ENCODE data around the gene DNAAF3.

The DNAAF3 gene

GRCh38 chr19:55179606-55180484 is 13.4 kb upstream of the DNAAF3 start, which contains the start of gene SYT5:
SYT5 (minus strand) TSS chr19:55180289; CDS start chr19:55179041, 1,248 bp downstream.
- peaks cover 0 to 12% (median 0%) of the 10 kb centered on the region in 11 experiments; a peak in 4 of 22 replicates for H3K9me3 ChIP-seq (replicated peaks in 1 of 11)
- peak within 1 kb of the TSS in 9 of 11 experiments; percentile 11 to 77 (median 55); a peak in 13 of 22 replicates for H3K27ac ChIP-seq
- H3K36me3 ChIP-seq = no peaks in the 10 kb centered on the region
- no peak for TF ChIP-seq Cebpa-rat (IDR thresholded peaks at IDR 0.05)
- H3K27me3 ChIP-seq = peaks cover 11 to 35% (median 22%) of the 10 kb centered on the region in 11 experiments
- H3K4me3 ChIP-seq = peak within 1 kb of the TSS; percentile 43 to 69 (median 58)
- H4K20me1 ChIP-seq = peaks cover 0 to 28% (median 9%) of the 10 kb centered on the region in 11 experiments; a peak in 18 of 22 replicates
- H3K4me1 ChIP-seq = peaks cover 18 to 34% (median 31%) of the 10 kb centered on the region in 10 experiments
- H3K4me2 ChIP-seq = peak within 1 kb of the TSS; percentile 96 to 100 (median 98)
- peak within 1 kb of the TSS in 9 of 11 experiments; percentile 24 to 73 (median 60); a peak in 13 of 22 replicates for H3K9ac ChIP-seq

- H3K4me3 ChIP-seq = peak overlapping the region; percentile 43 to 69 (median 58)
- H3K9ac ChIP-seq = peak overlapping the region in 9 of 11 experiments; percentile 24 to 73 (median 60); a peak in 17 of 22 replicates
- no peak for TF ChIP-seq Cebpa-rat (IDR thresholded peaks at IDR 0.05)
- peaks cover 18 to 42% (median 37%) of the 10 kb centered on the region in 10 experiments for H3K4me1 ChIP-seq
- no peaks in the 10 kb centered on the region for H3K36me3 ChIP-seq
- H3K9me3 ChIP-seq (replicated peaks in 1 of 11) = peaks cover 0 to 12% (median 0%) of the 10 kb centered on the region in 11 experiments; a peak in 4 of 22 replicates
- peak overlapping the region; percentile 96 to 100 (median 98) for H3K4me2 ChIP-seq
- peaks cover 14 to 35% (median 23%) of the 10 kb centered on the region in 11 experiments for H3K27me3 ChIP-seq
- peak overlapping the region in 9 of 11 experiments; percentile 38 to 77 (median 68); a peak in 17 of 22 replicates for H3K27ac ChIP-seq
- H4K20me1 ChIP-seq = peaks cover 0 to 28% (median 9%) of the 10 kb centered on the region in 11 experiments; a peak in 18 of 22 replicates
These were observed 12.6 kb upstream of the DNAAF3 start for GRCh38 chr19:55178781-55179599.

- H3K4me3 ChIP-seq = no peak overlapping the region
- peaks cover 0 to 16% (median 9%) of the 10 kb centered on the region in 11 experiments; a peak in 18 of 22 replicates for H4K20me1 ChIP-seq
- no peak overlapping the region for H3K9ac ChIP-seq
- TF ChIP-seq Cebpa-rat (IDR thresholded peaks at IDR 0.05) = no peak
- H3K4me2 ChIP-seq = 0 out of 22 replicates have a peak overlapping the region, but pooled peaks of 1 of the 11 experiments have one; percentile 6
- peaks cover 18 to 54% (median 50%) of the 10 kb centered on the region in 10 experiments for H3K4me1 ChIP-seq
- peaks cover 0 to 12% (median 0%) of the 10 kb centered on the region in 11 experiments; a peak in 4 of 22 replicates for H3K9me3 ChIP-seq (replicated peaks in 1 of 11)
- H3K36me3 ChIP-seq = no peaks in the 10 kb centered on the region
- peaks cover 36 to 47% (median 39%) of the 10 kb centered on the region in 11 experiments for H3K27me3 ChIP-seq
- no peak overlapping the region for H3K27ac ChIP-seq
These were observed 9.7 kb upstream of the DNAAF3 start for GRCh38 chr19:55176076-55176475.

GRCh38 chr19:55175117-55175867 is 8.9 kb upstream of the DNAAF3 start:
- no peak for TF ChIP-seq Cebpa-rat (IDR thresholded peaks at IDR 0.05)

GRCh38 chr19:55174425-55175116 is 8.2 kb upstream of the DNAAF3 start:
- H3K4me3 ChIP-seq = peak overlapping the region in 9 of 10 experiments; percentile 52 to 74 (median 66); a peak in 17 of 20 replicates
- H3K27ac ChIP-seq = no peak overlapping the region
- H4K20me1 ChIP-seq = peaks cover 0 to 5% (median 3%) of the 10 kb centered on the region in 11 experiments; a peak in 18 of 22 replicates
- H3K9ac ChIP-seq = no peak overlapping the region; a peak in 1 of 22 replicates
- peak overlapping the region; percentile 81 to 97 (median 91) for H3K4me2 ChIP-seq
- no peaks in the 10 kb centered on the region for H3K36me3 ChIP-seq
- peaks cover 0 to 12% (median 0%) of the 10 kb centered on the region in 11 experiments; a peak in 4 of 22 replicates for H3K9me3 ChIP-seq (replicated peaks in 1 of 11)
- H3K4me1 ChIP-seq = peaks cover 15 to 51% (median 45%) of the 10 kb centered on the region in 10 experiments
- no peak for TF ChIP-seq Cebpa-rat (IDR thresholded peaks at IDR 0.05)
- H3K27me3 ChIP-seq = peaks cover 31 to 48% (median 38%) of the 10 kb centered on the region in 11 experiments

More at GRCh38 chr19:55175117-55175867, 8.9 kb upstream of the DNAAF3 start:
- peaks cover 32 to 47% (median 39%) of the 10 kb centered on the region in 11 experiments for H3K27me3 ChIP-seq
- no peak overlapping the region for H3K4me3 ChIP-seq
- no peak overlapping the region for H3K27ac ChIP-seq
- H3K4me1 ChIP-seq = peaks cover 18 to 54% (median 49%) of the 10 kb centered on the region in 10 experiments
- peaks cover 0 to 9% (median 7%) of the 10 kb centered on the region in 11 experiments; a peak in 18 of 22 replicates for H4K20me1 ChIP-seq
- no peak overlapping the region for H3K9ac ChIP-seq
- H3K4me2 ChIP-seq = 0 out of 22 replicates have a peak overlapping the region, but pooled peaks of 1 of the 11 experiments have one; percentile 6
- H3K9me3 ChIP-seq (replicated peaks in 1 of 11) = peaks cover 0 to 12% (median 0%) of the 10 kb centered on the region in 11 experiments; a peak in 4 of 22 replicates
- H3K36me3 ChIP-seq = no peaks in the 10 kb centered on the region

- Histone ChIP-seq H3K9ac (peak overlapping the region; percentile 45 to 76 (median 64)), H3K4me3 (peak overlapping the region; percentile 52 to 74 (median 66)), H3K9me3 (replicated peaks in 1 of 11) (peaks cover 0 to 12% (median 0%) of the 10 kb centered on the region in 11 experiments; a peak in 4 of 22 replicates), H3K36me3 (no peaks in the 10 kb centered on the region), H4K20me1 (no peaks in the 10 kb centered on the region; a peak in 1 of 22 replicates), H3K27me3 (peaks cover 31 to 55% (median 40%) of the 10 kb centered on the region in 11 experiments), H3K4me1 (peaks cover 11 to 43% (median 39%) of the 10 kb centered on the region in 10 experiments), H3K27ac (peak overlapping the region in 7 of 11 experiments; percentile 14 to 62 (median 31); a peak in 10 of 22 replicates), H3K4me2 (peak overlapping the region; percentile 81 to 97 (median 91))
- TF ChIP-seq Cebpa-rat (IDR thresholded peaks at IDR 0.05) = no peak
These were observed 7.4 kb upstream of the DNAAF3 start for GRCh38 chr19:55173714-55174409.

Data from BLaER1 treated with 17β-estradiol and CSF1 and Interleukin-3, amounts not matched to agents 10 nM and 100 nM (cell line).